Measurements from ENCODE around the gene TBX20. TPM values are rescaled to one million over a fixed set of nuclear protein-coding genes. Genes with fewer than 3 reads are reported as not detected.

The TBX20 gene, protein sequence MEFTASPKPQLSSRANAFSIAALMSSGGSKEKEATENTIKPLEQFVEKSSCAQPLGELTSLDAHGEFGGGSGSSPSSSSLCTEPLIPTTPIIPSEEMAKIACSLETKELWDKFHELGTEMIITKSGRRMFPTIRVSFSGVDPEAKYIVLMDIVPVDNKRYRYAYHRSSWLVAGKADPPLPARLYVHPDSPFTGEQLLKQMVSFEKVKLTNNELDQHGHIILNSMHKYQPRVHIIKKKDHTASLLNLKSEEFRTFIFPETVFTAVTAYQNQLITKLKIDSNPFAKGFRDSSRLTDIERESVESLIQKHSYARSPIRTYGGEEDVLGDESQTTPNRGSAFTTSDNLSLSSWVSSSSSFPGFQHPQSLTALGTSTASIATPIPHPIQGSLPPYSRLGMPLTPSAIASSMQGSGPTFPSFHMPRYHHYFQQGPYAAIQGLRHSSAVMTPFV
- 0.15 and 0.97 TPM in 2 replicates for total RNA-seq

GRCh38 chr7:35253710-35254495 lies at the start of gene TBX20:
TSS of gene TBX20 (minus strand) at chr7:35254100. CDS start at chr7:35253620, 480 bp downstream.

Other genes with a start within 250 kb of the TBX20 start
- 67.2 and 70.2 TPM in 2 replicates for gene DPY19L1, start 216.6 kb downstream of the TBX20 start, total RNA-seq